Measurements from ENCODE around the gene EFCAB9.

Gene EFCAB9

DNA sequence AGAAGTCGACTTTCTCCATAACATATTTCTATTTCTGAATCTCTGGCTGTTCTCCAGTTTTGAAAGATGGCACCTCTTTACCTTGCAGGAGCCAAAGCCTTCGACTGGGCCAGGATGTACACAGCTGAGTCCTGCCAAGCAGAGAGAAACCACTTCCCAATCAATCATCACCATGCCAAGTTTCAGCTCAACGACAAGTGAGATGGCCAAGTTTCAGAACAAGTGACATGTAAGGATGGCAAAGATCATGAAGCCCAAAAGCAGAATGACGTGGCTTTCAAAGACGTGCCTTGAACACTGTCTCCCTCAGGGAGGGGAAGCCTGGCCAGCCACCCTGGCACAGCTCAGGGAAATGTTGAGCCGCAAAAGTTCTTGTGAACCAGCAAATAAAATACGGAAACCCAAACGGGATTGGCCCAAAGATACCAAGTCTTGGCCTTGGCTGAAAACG lies 23.7 kb upstream of the EFCAB9 start:
- H4K20me1 ChIP-seq (ENCODE audit: insufficient read depth, low read length), result 0 out of 2 replicates have a peak, but pooled peaks cover 4% of the 10 kb centered on the region
- no peaks in the 10 kb centered on the region for H3K9me3 ChIP-seq (replicated peaks; ENCODE audit: insufficient read depth, low read length)
- H3K4me1 ChIP-seq (ENCODE audit: low read length), result peaks cover 3% of the 10 kb centered on the region
- no peak overlapping the region for H2AFZ ChIP-seq (ENCODE audit: low read length)
- no peak for DNase-seq
- peaks cover 5% of the 10 kb centered on the region for H3F3A ChIP-seq (ENCODE audit: insufficient read depth, low read length)
- H3K27me3 ChIP-seq (replicated peaks; ENCODE audit: insufficient read depth, low read length), result no peaks in the 10 kb centered on the region
- no peak for TF ChIP-seq EZH2 (optimal IDR thresholded peaks at IDR 0.05; ENCODE audit: low read depth, low read length)
- TF ChIP-seq, protein P1, sequence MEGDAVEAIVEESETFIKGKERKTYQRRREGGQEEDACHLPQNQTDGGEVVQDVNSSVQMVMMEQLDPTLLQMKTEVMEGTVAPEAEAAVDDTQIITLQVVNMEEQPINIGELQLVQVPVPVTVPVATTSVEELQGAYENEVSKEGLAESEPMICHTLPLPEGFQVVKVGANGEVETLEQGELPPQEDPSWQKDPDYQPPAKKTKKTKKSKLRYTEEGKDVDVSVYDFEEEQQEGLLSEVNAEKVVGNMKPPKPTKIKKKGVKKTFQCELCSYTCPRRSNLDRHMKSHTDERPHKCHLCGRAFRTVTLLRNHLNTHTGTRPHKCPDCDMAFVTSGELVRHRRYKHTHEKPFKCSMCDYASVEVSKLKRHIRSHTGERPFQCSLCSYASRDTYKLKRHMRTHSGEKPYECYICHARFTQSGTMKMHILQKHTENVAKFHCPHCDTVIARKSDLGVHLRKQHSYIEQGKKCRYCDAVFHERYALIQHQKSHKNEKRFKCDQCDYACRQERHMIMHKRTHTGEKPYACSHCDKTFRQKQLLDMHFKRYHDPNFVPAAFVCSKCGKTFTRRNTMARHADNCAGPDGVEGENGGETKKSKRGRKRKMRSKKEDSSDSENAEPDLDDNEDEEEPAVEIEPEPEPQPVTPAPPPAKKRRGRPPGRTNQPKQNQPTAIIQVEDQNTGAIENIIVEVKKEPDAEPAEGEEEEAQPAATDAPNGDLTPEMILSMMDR (IDR thresholded peaks at IDR 0.05; ENCODE audit: low read length), result no peak
- TF ChIP-seq EZH2phosphoT487 (IDR thresholded peaks at IDR 0.05; ENCODE audit: low read length), result no peak
- H3K27ac ChIP-seq (ENCODE audit: low read length), result no peak overlapping the region
- no peak overlapping the region for H3K9ac ChIP-seq (ENCODE audit: low read length)
- no peaks in the 10 kb centered on the region for H3K9me2 ChIP-seq (replicated peaks; ENCODE audit: insufficient read depth, low read length)
- no peak overlapping the region for H3K4me3 ChIP-seq (ENCODE audit: low read length)
- no peak overlapping the region for H3K4me2 ChIP-seq (ENCODE audit: low read depth, low read length)
- peaks cover 97% of the 10 kb centered on the region for H3K79me2 ChIP-seq (ENCODE audit: low read length)
- no peaks in the 10 kb centered on the region; the same call in 1 of the 2 replicates for H3K36me3 ChIP-seq (replicated peaks; ENCODE audit: insufficient read depth, low read length)

DNA sequence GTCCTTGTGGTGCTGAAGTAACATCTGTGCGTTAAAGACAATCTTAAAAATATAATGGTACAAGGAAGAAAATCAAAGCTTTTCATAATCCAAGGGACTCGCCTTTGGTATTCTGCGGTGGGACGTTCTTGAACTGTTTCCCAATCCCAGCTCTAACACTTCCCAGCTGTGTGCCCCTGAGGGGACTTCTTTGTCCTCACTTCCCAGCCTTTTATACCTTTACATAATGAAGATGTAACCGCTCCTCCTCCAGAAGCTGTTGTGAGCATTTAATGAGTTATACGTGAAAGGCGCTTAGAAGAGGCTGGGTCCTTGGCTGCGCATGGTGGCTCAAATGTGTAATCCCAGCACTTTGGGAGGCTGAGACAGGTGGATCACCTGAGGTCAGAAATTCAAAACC lies 22.9 kb upstream of the EFCAB9 start:
- H3K4me1 ChIP-seq (ENCODE audit: low read length), result peaks cover 7% of the 10 kb centered on the region
- peaks cover 97% of the 10 kb centered on the region for H3K79me2 ChIP-seq (ENCODE audit: low read length)
- no peak for TF ChIP-seq EZH2phosphoT487 (IDR thresholded peaks at IDR 0.05; ENCODE audit: low read length)
- TF ChIP-seq EZH2 (optimal IDR thresholded peaks at IDR 0.05; ENCODE audit: low read depth, low read length), result no peak
- TF ChIP-seq, protein P1 (IDR thresholded peaks at IDR 0.05; ENCODE audit: low read length), result no peak
- no peak overlapping the region for H2AFZ ChIP-seq (ENCODE audit: low read length)
- H3K4me2 ChIP-seq (ENCODE audit: low read depth, low read length), result no peak overlapping the region
- H3K27ac ChIP-seq (ENCODE audit: low read length), result no peak overlapping the region
- 0 out of 2 replicates have a peak, but pooled peaks cover 4% of the 10 kb centered on the region for H4K20me1 ChIP-seq (ENCODE audit: insufficient read depth, low read length)
- H3K9me3 ChIP-seq (replicated peaks; ENCODE audit: insufficient read depth, low read length), result no peaks in the 10 kb centered on the region
- no peak overlapping the region for H3K9ac ChIP-seq (ENCODE audit: low read length)
- DNase-seq, result no peak
- no peaks in the 10 kb centered on the region for H3K9me2 ChIP-seq (replicated peaks; ENCODE audit: insufficient read depth, low read length)
- H3K36me3 ChIP-seq (replicated peaks; ENCODE audit: insufficient read depth, low read length), result no peaks in the 10 kb centered on the region; the same call in 1 of the 2 replicates
- H3K4me3 ChIP-seq (ENCODE audit: low read length), result no peak overlapping the region
- H3F3A ChIP-seq (ENCODE audit: insufficient read depth, low read length), result peaks cover 12% of the 10 kb centered on the region
- no peaks in the 10 kb centered on the region for H3K27me3 ChIP-seq (replicated peaks; ENCODE audit: insufficient read depth, low read length)

DNA sequence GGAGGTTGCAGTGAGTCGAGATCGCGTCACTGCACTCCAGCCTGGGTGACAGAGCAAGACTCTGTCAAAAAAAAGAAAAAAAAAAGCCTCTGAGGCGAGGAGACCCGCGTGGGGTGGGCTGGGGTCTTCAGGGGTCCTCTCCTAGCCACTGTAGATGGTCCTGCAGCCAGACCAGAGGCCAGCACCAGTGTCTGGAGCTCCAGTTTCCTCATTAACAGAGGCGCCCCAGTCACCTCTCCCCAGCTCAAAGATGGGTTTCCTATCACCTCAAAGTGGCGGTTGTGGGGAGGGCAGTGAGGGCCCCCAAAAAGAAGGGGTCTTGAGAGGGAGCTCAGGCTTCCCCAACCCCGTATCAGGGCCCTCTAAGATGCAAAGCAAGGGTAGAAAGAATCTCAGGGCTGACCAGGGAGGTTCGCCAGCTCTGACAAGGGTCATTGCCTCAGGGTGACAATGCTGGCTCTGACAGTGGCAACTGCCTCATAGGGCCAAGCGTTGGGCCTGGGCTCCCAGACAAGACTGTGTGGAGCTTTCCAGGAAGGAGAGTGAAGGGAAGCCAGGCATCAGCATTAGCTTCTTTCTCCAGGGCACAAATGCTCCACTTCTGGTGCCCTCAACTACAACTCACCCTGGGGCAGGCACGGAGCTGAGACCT lies 20.9 kb upstream of the EFCAB9 start:
- H3K79me2 ChIP-seq (ENCODE audit: low read length), result peaks cover 97% of the 10 kb centered on the region
- no peak overlapping the region for H3K9ac ChIP-seq (ENCODE audit: low read length)
- H3K27ac ChIP-seq (ENCODE audit: low read length), result no peak overlapping the region
- no peak for DNase-seq
- TF ChIP-seq, protein P1 (IDR thresholded peaks at IDR 0.05; ENCODE audit: low read length), result no peak
- no peak for TF ChIP-seq EZH2 (optimal IDR thresholded peaks at IDR 0.05; ENCODE audit: low read depth, low read length)
- TF ChIP-seq EZH2phosphoT487 (IDR thresholded peaks at IDR 0.05; ENCODE audit: low read length), result no peak
- H3K4me3 ChIP-seq (ENCODE audit: low read length), result no peak overlapping the region
- no peaks in the 10 kb centered on the region for H3K27me3 ChIP-seq (replicated peaks; ENCODE audit: insufficient read depth, low read length)
- H3K9me2 ChIP-seq (replicated peaks; ENCODE audit: insufficient read depth, low read length), result no peaks in the 10 kb centered on the region
- no peak overlapping the region for H3K4me2 ChIP-seq (ENCODE audit: low read depth, low read length)
- peaks cover 17% of the 10 kb centered on the region for H3K4me1 ChIP-seq (ENCODE audit: low read length)
- no peaks in the 10 kb centered on the region for H4K20me1 ChIP-seq (ENCODE audit: insufficient read depth, low read length)
- no peak overlapping the region for H2AFZ ChIP-seq (ENCODE audit: low read length)
- H3K36me3 ChIP-seq (replicated peaks; ENCODE audit: insufficient read depth, low read length), result no peaks in the 10 kb centered on the region
- H3F3A ChIP-seq (ENCODE audit: insufficient read depth, low read length), result peaks cover 19% of the 10 kb centered on the region
- no peaks in the 10 kb centered on the region for H3K9me3 ChIP-seq (replicated peaks; ENCODE audit: insufficient read depth, low read length)

Data from MM.1S (cell line).